GM18858 (cell line): ENCODE measurements around the gene SMAD6.
"Not testable (repeated sequence)": the region's sequence is repeated elsewhere in the genome, so short reads cannot be mapped to it uniquely, and the experiment has no call there.

Source experiments
- ATAC-seq: cut with Tn5 transposase; IDR thresholded peaks from one replicate; pipeline ENCODE4 v1.9.1; 2021; ENCODE audit not compliant: unreplicated experiment

The SMAD6 gene

DNA sequence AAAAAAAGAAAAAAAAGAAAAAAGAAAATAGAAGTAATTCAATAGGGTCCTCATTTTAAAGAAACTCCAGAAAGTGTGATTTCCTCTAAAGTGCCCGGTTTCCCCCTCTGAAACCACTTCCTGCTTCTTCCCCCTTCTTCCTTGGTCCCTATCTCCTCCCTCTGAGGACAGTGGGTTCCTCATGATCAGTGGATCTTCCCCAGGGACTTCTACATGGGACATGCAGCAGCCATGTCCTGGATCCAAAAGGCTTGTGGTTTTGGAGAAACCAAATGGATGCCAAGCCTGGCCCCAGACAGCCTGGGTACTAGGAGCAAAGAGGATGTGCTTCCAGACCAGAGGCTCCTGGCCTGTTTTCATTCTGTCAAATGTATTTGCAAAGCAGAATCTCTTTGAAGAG, 26.6 kb upstream of the SMAD6 start:
- no peak for ATAC-seq

DNA sequence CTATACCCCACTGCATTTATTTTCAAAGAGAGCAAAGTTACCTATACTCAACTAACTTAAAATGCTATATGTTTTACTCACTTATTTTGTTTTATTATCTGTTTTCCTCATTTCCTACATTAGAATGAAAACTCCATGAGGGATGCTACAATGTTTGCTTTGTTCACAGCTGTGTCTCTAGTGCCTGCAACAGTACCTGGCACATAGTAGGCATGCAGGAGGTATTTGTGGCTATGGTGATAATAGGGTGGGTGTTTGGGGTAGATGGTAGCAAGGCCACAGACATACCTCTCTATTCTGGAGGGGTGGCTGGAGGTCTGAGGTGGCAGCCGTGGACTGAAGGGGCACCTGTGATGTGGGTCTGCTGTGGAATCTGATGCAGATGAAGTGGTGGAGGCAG, 24.7 kb upstream of the SMAD6 start:
- no peak for ATAC-seq

DNA sequence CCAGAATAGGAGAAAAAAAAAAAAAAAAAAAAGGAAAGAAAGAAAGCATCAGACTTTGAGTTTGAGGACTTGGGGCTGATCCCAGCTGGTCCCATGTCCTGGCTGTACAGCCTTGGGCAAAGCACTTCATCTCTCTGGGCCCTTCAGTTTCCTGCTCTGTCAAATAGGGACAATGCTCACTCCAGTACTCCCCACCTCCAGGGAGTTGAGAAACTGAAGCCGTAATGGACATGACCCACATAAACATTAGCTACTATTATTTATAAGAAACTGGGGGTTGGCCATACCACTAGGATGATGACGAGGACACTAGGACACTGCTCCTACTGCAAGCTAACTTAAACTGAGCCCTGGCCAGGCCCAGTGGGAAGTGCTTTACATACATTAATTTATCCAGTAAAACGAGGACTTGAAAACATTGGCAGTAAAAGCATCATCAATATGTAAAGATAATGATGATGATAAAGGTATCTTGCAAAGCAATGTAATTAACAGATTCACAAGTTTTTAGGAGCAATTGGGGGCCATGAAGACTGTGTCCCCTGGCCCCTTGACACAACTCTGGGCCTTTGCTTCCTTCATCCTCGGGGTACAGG, 22.9 kb upstream of the SMAD6 start:
- no peak for ATAC-seq

DNA sequence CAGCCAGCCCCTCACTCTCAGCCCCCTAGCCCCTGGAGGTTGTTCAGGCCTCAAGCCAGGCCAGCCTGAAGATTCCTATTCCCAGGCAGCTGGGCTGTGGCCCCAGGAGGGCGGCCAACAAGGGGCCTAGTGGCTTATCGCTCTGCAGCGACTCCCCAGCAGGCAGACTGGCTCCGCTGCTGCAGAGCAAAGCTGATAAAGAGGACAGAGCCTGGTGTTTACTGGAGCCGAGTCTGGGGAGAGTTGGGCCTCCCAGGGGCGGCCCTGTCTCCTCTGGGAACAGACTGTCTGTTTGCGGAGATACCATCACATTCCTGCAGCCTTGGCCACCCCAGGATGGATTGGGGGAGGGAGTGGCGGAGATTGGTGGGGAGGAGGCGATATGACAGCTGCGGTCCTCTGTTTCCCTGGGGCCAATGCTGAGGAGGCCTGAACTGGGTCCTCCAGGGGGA, 22.4 kb upstream of the SMAD6 start:
- no peak for ATAC-seq

DNA sequence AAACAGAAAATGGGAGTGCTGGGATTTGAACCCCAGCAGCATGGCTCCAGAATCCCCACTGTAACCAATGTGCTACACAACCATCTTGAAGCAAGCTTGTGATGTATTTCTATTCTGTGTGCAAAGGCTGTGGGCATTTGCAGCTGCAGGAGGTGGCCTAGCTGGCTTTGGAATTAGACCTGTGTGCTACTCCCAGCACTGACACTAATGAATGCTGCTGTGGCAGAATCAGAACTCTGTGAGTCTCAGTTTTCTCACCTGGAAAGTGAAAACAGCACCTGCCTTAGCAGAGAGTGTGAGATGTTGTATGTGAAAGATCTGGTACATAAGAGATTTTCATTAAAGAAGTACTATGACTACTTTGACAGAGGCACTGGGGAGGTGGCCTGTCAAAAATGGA, 21.5 kb upstream of the SMAD6 start:
- ATAC-seq, result no peak

DNA sequence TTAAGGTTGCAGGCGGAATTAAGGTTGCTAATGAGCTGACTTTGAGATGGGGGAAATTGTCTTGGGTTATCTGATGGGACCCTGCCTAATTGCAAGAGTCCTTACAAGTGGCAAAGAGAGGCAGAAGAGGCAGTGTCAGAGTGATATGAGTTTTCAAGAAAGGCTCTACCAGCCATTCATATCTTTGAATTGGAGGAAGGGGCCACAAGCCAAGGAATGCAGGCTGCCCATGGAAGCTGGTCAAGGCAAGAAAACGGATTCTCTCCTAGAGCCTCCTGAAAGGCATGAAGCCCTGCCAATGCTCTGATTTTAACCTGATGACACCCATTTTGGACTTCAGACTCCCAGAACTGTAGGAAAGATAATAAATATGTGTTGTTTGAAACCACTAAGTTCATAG, 20.6 kb upstream of the SMAD6 start:
- ATAC-seq, result no peak

DNA sequence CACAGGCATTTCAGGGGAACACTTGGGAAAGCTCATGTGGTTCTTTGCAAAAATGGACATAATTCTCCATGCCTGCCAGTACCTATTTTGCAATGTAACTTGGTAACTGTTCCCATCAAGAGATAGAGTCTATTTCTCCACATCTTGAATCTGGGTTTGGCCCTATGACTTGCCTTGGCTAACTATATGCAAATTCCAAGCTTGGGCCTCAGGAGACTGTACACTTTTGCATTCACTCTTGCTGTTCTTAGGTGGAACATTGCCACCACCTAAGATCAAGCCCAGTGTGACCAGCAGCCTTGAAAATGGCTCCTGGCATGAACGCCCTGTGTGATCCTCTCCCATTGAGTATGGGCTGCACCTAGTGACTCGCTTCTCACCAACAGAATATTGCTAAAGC, 19.8 kb upstream of the SMAD6 start:
- no peak for ATAC-seq

DNA sequence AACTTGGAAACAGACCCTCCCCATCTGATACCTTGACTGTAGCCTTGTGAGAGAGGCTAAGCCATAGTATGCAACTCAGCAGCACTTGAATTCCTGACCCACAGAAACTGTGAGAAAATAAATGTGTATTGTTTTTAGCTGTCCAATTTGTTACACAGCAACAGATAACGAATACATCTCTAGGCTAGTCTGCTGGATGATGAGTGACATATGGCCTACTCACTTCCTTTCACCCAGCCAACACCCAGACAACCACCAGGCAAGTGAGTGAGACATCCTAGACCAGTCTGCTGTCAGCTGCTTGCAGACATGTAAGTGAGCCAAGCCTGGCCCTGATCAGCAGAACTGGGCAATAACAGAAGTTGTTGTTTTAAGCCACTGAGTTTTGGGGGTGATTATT, 19.2 kb upstream of the SMAD6 start:
- ATAC-seq, result no peak

DNA sequence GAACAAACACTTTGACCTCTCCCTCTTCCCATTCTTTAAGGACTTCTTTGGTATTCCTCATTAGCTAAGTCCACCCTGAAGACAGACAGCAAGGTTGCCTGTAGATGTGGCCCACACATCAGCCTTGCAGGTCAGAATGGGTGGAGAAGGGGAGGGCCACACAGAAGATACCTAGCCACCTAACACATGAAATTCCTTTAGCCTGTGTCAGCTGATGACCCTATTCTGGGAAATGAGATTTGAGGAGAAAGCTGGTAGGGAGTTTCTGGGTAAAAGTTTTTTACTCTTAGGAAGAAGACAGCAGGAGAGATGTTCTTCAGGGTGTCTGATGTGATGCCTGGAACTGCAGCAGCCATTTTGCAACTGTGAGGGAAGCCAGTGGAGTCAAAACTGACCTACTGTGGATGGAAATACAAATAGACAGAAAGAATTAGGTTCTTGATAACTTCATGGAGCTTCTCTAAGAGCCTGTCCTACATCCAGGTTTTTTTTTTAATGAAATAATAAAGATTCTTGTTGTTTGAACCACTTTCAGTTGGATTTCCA, 17.8 kb upstream of the SMAD6 start:
- ATAC-seq, result no peak

DNA sequence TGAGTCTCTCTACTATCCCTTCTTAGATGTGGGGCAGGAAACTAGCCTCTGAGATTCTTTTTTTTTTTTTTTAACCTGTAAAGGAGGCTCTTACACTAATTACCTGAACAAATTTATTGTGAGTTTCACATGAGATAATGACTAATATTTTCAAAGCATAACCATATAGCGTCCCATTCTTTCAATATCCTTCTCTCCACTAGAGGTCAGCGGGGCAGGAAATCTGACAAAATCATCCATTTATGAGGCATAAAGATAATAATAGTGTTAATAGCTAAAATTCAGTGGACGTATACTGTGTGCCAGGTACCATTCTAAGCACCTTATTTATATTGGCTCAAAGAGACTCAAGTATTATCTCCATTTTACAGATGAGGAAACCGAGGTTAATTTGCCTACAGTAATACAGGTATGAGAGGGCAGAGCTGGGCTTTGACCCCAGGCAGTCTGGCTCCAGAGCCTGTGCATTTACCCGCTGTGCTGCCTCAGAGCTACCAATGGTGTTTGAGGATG, 16.3 kb upstream of the SMAD6 start:
- ATAC-seq, result no peak

DNA sequence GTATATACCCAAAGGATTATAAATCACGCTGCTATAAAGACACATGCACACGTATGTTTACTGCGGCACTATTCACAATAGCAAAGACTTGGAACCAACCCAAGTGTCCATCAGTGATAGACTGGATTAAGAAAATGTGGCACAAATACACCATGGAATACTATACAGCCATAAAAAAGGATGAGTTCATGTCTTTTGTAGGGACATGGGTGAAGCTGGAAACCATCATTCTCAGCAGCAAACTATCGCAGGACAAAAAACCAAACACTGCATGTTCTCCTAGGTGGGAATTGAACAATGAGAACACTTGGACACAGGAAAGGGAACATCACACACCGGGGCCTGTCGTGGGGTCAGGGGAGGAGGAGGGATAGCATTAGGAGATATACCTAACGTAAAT, 11.1 kb upstream of the SMAD6 start:
- ATAC-seq, result not testable (repeated sequence)

DNA sequence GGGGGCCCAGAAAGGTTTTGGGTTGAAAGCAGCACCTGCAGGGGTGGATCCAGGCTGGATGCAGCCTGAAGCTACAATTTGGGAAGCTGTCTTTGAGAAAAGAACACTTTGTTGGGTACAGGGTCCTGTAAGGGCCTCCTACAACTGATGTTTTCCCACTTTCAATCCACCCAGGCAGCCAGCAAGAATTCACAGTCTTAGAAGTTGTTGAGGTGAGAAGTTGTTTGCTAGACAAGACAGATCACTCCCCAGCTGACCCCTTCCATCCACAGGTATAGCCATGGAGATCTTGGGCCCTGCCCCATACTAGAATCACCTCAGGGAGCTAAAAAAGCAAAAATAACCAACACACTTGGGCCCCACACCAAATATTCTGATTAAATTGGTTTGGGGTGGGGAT, 10.3 kb upstream of the SMAD6 start:
- ATAC-seq, result no peak

DNA sequence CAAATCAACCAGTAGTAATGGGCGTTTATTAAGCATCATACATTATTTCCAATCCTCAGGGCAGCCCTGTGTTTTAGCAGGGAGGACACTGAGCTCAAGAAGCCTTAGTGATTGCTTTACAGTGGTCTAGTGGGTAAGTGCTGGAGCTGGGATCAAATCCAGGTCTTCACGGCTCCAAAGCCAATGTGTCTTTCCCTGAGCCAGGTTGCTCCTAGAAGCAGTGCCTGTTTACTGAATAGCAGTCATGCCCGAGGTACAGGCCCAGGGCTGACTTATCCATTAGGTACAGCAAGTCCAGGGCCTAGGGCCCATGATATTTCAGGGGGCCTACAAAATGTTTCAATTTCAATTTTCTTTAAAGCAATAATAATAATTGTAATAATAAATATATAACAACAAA, 9.6 kb upstream of the SMAD6 start:
- no peak for ATAC-seq

DNA sequence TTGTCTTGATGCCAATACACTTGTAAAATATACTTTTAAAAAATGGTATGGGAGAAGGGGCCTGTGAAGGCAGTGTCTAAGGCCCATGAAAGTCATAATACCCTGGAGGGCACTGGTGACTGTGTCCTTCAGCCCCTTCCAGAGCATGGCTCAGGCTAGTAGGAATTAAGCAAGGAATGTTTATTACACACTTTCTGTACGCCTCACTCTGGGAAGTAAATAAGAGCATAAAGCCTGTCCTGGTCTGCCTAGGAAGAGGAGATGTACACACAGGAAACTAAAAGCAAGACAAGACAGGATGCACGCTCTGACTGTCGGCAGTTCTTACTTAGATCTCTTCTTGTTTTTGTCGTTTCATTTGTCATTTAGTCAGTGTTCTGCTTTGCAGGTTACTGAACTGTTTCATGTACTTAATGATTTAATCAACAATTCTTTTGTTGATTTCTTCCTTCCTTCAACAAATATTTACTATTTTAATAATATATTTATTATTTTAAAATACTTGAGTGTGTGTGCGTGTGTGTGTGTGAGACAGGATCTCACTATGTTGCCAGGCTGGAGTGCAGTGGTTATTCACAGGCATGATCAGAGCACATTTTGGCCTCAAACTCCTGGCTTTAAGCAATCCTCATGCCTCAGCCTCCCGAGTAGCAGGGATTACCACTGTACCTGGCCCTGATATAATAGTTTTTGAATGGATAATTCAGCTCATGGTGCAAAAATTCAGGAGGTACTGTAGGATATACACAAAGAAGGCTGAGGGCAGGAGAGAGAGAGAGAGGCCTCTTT, 9.0 kb upstream of the SMAD6 start:
- no peak for ATAC-seq

DNA sequence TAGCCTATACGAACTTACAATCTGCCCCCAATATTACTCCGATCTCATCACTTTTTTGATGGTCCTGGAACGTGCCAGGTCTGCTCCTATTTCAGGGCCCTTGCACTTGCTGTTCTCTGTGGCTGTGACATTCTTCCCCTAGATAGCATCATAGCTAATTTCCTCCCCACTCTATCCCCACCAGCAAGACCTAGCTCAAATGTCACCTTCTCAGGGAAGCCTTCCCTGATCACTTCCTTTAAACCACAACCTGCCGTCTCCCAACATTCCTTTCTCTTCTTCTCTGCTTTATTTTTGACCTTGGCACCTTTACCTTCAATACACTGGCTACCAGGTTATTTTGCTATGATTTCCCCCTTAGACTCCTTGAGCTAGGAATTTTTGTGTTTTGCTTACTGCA, 5.3 kb upstream of the SMAD6 start:
- ATAC-seq, result no peak

DNA sequence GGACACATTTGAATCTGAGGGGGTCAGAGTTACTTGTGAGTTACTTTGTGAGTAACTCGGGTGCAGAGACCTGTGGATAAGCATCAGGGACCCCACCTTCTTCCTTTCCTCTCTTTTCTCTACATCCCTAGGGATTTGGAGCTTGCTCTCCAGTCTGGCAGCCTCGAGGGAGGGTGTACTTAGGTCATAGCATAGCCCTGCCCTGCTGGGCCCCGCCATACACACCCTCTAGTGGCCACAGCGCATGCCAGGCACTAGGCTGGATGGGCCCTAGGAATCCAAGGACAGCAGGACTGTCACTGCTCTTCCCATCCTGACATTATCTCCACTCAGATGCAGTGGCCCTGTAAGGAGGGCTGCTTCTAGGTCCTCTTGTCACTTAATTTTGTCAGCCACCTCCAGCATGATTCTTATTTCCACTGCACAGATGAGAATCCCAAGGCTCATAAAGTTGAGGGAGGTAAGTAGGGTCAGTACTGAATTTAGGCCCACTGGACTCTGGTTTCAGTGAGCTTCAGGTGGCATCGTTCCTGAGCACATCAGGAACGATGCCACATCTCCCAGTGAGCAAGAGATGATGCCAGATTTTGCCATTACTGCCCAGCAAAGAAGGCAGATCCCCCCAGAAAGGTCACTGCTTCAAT, 3.6 kb upstream of the SMAD6 start:
- no peak for ATAC-seq

DNA sequence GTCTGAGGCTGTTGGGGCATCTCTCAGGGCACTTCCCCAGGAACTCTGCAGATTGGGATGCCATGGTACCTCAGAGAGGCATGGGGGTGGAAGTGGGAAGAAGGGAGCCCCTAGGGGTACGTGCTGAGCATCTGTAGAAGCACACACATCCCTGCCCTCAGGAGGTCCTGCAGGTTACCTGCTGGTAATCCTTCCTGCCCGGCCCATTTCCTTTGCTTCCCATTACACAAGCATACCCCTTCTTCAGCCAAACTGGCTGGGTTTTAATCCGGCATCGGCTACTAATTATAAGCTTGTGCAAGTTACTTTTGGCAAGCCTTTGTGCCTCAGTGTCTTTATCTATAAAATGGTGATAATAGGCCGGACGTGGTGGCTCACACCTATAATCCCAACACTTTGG, 3.1 kb upstream of the SMAD6 start:
- ATAC-seq, result no peak

DNA sequence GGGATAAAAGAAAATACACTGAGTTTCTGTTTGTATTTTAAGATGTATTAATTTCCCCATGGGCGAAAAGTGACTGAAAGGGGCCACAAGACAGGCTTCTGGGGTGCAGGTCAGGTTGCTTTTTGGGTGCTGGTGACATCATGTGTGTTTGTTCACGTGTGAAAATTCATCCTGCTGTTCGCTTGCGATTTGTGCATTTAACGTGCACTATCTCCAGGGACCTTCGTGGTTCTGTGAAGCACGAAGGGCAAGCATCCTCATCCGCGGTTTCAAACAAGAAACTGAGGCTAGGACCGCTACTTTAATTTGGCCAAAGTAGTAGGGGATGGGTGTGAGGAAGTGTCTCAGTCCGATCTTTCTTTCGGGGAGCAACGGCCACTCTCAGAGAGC, 1.6 kb upstream of the SMAD6 start:
- ATAC-seq, result no peak

DNA sequence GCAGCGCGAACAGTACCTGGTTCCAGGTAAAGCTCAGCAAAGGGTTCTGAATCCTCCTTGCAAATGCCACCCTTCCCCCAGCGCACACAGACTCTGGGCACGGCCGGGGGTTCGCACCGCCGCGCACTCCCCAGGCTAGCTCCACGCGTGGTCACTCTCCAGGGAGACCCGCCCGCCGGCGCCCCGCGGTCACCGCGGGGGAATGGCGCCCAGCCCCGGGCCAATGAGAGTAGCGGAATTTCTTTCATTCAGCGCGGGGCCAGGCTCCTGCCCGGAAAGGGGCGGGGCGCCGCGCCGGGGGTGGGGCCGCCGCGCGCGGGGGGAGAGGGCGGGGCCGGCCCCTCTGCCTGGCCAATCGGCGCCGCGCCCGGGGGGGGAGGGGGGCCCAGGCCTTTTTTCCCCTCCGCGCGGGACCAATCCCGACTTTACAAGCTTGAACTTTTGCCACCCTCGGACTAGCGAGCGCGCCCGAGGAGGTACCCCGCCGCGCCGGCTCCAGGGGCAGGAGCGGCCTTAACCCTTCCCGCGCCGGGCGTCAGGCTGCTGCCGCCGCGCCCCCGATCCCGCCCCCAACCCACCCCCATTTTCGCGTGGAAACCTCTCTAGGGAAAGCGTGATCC, 1.1 kb upstream of the SMAD6 start:
- ATAC-seq, result peak; percentile 36

DNA sequence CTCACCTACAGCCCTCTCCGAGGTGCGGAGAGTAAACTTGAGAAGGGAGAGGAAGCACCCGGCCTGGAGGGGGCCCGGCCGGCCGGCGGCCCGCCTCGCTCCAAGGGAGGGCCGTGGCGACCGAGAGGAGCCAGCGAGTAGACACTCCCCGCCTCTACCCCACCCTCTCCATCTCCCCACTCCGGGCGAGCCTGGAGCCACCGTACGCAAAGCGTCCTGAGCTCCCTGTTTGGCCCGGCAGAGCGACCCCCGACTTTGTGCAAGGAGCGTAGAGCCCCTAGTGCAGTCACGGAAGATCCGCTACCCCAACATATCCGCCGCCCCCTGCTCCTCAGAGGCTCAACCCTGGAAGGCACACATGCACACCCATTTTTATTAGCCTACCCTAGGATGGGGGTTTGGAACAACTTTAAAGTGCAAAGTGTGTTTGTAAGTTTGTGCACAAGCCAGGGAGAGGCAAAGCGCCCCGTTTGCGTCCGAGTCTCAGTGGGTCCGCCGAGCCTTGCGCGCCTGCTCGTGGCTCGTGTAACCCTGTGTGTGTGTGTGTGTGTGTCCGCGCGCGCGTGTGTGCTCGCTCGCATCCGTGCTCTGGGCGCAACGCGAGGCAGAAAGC, 508 bp upstream of the SMAD6 start:
- no peak for ATAC-seq
